Posterior vena cava (tissue), 2 donors: Measurements from ENCODE around the gene TRIM60. TPM values are rescaled to one million over a fixed set of nuclear protein-coding genes. Genes with fewer than 3 reads are reported as not detected.
A peak's percentile ranks its signal among the peaks of the same experiment; 100 is the strongest.
"Not testable (repeated sequence)": the region's sequence is repeated elsewhere in the genome, so short reads cannot be mapped to it uniquely, and the experiment has no call there.

ENCODE experiments used
- DNase-seq: peaks from one replicate; pipeline ENCODE4 v3.0.0-alpha.2; 2020; ENCODE audit warnings: low spot score
- intact Hi-C, 2 donors: fragments of 100-400 bp; cut with DNase I; formaldehyde crosslinking; loops; one replicate each; pipeline versions ENCODE4 v1.14.1 to v1.14.2; 2022 to 2023
- long read RNA-seq, 2 donors: library from polyadenylated mRNA; unstranded; transcript quantifications; one replicate each; pipeline ENCODE4 v2.0.0, GENCODE V29; 2020 to 2021
- total RNA-seq, 2 donors: library from RNA; stranded (reverse); fragmentation: NEBNext Ultra II Directional; extraction: Animal tissue kit (Norgen Biotek cat#: 25700); gene quantifications; one replicate each; pipeline ENCODE4 v1.2.1, GENCODE V29; 2021
- donor health status: DM: yes; HTN: yes; CAD: no.
- donor health status: DM: yes; HTN: yes; CAD: no.

The TRIM60 gene
- total RNA-seq, result not detected
- long read RNA-seq, donor 1, result 0 reads
- long read RNA-seq, donor 2, result 0 reads

DNA sequence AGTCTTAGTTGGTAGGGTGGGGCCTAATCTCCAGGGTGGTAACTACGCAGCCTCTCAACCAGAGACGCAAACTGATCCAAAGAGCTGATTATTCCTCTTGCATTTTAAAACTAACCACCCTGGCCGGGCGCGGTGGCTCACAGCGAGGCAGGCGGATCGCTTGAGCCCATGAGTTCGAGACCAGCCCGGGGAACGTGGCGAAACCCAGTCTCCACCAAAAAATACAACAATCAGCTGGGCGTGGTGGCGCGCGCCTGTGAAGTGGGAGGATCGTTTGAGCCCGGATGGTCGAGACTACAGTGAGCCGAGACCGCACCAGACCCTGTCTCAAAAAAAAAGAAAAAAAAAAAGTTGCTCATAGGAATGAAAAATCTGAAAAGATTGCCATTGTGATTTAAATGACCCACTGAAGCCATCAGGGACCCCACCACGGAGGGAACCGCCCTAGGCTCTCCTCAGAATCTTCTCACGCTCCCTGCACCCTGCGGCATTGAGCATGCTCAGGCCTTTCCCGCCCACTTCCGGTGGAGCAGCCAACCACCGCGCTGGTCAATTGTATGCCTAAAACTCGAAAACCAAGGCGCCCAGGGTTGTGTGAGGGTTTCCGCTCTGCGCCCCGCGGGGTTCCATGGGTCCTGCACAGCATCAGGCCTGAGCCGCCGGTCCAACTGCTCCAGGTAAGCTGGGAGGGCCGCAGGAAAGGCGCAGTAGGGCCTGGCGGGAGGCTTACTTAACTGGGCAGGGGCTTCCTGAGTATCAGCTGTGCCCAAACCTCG is at the start of gene TRIM60:
TSS of gene TRIM60 (plus strand) at position 564 of the 776 bp plus-strand sequence. CDS start 8,074 bp downstream, outside the sequence.
- DNase-seq, result peak; percentile 78
- intact Hi-C loops, result no loop called here

DNA sequence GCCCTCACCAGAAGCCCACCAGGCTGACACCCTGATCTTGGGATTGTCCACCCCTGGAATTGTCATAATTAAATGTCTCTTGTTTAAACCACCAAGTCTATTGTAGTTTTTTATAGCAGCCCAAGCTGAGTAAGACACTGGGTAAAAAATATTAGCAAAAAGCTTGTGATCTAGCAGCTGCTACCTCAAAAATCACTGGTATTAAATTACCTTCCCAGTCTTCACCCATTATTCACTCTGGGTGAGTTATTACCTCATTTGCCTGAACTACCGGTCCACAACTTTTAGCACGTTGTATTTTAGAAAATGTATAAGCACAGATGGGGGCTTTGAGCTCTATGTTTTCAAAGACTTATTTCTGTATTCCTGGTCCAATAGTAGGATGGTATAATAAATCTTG is 42.3 kb upstream of the TRIM60 start:
- DNase-seq, result no peak
- intact Hi-C loops, result loop anchor here in 1 of 2 donors (5.0 kb wide), 1 partner anchor 627 kb away; no protein-coding TSS in a partner anchor

DNA sequence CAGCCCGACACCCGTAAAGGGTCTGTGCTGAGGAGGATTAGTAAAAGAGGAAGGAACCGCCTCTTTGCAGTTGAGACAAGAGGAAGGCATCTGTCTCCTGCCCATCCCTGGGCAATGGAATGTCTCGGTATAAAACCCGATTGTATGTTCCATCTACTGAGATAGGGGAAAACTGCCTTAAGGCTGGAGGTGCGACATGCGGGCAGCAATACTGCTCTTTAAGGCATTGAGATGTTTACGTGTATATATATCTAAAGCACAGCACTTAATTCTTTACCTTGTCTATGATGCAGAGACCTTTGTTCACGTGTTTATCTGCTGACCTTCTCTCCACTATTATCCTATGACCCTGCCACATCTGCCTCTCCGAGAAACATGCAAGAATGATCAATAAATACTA is 41.0 kb upstream of the TRIM60 start:
- intact Hi-C loops, DNase-seq: not testable (repeated sequence)

DNA sequence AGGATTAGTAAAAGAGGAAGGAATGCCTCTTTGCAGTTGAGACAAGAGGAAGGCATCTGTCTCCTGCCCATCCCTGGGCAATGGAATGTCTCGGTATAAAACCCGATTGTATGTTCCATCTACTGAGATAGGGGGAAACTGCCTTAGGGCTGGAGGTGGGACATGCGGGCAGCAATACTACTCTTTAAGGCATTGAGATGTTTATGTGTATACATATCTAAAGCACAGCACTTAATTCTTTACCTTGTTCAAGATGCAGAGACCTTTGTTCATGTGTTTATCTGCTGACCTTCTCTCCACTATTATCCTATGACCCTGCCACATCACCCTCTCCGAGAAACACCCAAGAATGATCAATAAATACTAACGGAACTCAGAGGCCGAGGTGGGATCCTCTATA is 35.7 kb upstream of the TRIM60 start:
- intact Hi-C loops, DNase-seq: not testable (repeated sequence)

DNA sequence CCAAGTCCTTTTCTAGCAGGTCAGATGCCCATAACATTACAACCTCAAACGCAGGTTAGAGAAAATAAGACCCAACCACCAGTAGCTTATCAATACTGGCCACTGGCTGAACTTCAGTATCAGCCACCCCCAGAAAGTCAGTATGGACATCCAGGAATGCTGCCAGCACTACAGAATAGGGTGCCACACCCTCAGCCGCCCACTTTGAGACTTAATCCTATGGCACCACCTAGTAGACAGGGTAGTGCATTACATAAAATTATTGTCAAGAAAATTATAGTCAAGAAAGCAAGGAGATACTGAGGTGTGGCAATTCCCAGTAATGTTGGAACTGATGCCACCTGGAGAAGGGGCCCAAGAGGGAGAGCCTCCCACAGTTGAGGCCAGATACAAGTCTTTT is 34.5 kb upstream of the TRIM60 start:
- no peak for DNase-seq
- intact Hi-C loops, result no loop called here

DNA sequence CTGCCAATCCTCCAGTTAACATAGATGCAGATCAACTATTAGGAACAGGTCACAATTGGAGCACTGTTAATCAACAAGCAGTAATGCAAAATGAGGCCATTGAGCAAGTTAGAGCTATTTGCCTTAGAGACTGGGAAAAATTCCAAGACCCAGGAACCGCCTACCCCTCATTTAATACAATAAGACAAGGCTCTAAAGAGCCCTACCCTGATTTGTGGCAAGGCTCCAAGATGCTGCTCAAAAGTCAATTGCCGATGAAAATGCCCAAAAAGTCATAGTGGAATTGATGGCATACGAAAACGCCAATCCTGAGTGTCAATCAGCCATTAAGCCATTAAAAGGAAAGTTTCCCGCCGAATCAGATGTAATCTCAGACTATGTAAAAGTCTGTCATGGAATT is 33.9 kb upstream of the TRIM60 start:
- DNase-seq, result no peak
- intact Hi-C loops, result no loop called here

DNA sequence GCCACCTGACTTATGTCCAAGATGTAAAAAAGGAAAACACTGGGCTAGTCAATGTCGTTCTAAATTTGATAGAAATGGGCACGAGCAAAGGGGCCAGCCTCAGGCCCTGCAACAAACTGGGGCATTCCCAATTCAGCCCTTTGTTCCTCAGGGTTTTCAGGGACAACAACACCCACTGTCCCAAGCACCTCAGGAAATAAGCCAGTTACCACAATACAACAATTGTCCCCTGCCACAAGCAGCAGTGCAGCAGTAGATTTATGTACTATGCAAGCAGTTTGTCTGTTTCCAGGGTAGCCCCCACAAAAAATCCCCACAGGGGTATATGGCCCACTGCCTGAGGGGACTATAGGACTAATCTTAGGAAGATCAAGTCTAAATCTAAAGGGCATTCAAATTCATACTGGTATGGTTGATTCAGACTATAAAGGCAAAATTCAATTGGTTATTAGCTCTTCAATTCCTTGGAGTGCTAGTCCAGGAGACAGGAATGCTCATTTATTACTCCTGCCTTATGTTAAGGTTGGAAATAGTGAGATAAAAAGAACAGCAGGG is 33.2 kb upstream of the TRIM60 start:
- intact Hi-C loops, result not testable (repeated sequence)

DNA sequence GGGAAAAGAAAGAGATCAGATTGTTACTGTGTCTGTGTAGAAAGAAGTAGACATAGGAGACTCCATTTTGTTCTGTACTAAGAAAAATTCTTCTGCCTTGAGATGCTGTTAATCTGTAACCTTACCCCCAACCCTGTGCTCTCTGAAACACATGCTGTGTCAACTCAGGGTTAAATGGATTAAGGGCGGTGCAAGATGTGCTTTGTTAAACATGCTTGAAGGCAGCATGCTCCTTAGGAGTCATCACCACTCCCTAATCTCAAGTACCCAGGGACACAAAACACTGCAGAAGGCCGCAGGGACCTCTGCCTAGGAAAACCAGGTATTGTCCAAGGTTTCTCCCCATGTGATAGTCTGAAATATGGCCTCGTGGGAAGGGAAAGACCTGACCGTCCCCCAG is 29.8 kb upstream of the TRIM60 start:
- intact Hi-C loops, DNase-seq: not testable (repeated sequence)

More for the DNA sequence above, 33.2 kb upstream of the TRIM60 start:
- DNase-seq, result not testable (repeated sequence)

DNA sequence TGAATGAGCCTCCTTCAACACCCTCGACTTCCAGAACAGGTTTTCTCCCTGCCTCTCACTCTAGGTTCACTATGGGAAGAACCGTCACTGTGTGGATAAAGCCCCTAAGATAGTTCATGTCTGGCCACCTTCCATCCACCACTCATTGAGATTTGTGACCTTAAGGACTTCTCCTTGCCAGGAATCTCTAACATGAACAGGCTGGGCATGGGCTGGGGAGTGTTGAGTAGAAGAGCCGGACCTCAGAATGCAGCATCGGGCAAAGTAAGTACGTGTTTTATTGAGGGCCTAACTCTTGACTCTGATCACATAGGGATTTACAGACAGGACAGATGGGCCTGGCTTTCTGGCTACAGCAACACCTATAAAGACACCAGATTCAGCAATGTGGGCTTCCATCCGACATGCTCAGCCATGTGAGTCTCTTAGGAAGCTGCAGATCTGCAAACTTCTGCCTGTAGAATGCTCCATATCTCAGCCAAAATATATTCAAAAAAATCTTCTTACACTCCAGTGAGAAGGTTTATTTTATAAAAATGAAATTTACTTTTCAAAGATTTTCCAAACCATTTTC is 26.4 kb upstream of the TRIM60 start:
- intact Hi-C loops, result no loop called here
- no peak for DNase-seq

DNA sequence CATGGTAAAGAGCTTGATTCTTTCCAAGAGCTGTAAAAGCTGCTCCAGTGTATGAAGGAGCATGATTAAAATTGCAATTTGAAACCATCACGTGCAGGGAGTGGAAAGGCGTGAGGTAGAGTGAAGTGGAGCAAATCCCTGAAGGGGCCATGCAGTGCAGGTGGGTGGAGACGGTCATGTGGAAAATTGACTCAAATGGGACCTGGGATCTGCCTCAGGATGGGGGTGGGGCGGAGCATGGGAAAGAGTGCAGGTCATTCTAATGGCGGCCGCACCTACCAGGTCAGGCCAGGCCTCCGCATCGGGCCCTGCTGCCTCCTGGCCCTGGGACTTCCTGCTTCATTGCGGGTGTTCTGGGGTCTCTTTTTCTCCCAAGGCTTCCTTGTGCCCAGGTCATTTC is 25.3 kb upstream of the TRIM60 start:
- intact Hi-C loops, result no loop called here

DNA sequence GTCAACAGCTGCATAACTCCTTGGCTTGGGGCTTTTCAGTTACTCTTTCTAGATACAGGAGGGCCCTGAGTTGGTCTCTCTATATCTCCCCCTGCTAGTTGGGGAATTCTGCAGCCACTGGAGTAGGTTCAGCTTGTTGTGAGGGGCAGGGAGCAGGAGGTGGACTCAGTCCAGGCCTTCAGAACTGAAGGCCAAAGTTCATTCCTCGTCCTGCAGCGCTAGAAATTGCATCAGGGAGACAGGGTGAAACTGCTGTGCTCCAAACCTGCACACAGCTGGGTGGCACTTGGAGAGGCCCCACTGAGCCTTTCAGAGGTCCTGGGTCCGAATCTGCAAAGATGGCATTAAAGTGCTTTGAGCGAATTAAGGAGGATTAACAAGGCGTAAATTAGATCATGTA is 24.9 kb upstream of the TRIM60 start:
- intact Hi-C loops, result no loop called here
- no peak for DNase-seq

More for the DNA sequence above, 25.3 kb upstream of the TRIM60 start:
- no peak for DNase-seq

DNA sequence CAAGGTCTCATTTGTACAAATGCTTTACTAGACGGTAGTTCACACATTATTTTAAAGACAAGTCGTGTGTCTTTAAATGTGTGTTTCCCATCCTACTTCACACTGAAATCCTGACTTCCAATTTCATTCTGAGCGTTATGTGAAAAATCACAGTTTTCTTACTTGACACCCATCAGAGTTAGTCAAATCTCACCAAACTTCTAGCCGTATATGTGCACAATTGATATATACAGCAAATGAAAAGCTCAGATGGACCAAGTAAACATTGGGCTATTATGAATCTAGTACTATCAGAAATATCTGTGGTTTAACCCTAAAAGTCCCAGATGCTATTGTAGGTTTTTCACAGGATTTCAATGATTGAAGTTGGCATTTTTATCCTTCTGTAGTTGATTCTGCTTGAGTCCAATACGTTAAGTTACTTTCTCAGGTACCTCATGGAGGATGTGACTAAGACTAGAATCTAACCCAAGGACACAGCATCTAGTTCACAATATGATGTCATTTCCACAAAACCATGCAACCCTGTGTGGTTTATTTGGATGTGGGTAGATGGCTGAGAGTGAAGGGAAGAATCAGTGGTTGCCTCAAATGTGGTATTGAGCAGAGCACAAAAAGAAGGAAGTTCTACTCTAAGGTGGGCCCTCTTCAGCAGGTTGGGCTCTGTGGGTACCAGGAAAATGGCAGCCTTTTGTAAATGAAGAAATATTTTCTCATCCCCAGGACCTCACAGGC is 22.1 kb upstream of the TRIM60 start:
- DNase-seq, result no peak
- intact Hi-C loops, result no loop called here

DNA sequence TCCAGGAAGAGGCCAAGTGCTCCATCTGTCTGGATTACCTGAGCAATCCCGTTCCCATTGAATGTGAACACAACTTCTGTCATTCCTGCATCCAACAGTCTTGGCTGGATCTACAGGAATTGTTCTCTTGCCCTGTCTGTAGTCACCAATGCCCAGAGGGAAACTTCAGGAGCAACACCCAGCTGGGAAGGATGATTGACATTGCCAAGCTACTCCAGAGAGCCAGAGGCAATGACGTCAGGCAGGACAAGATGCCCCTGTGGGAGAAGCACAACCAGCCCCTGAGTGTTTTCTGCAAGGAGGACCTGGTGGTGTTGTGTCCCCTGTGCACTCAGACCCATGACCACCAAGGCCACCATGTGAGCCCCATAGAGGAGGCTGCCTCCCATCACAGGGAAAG is 21.3 kb upstream of the TRIM60 start:
- DNase-seq, result no peak
- intact Hi-C loops, result no loop called here

DNA sequence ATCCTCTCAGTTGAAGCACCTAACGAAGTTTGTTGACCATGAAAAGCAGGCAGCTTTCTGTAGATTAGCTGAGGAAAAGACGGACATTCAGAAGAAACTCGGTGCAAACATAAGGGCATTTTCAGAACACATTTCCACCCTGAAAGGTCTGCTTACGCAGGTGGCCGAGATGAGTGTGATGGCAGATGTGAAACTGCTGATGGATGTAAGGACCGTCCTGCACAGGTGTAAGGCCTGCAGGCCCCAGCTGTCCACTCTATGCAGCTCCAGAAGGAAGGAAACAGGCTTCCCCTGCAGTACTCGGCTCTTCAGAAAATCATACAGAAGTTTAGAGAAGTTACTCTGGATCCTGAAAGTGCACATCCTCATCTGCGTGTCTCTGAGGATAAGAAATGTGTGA is 20.8 kb upstream of the TRIM60 start:
- DNase-seq, result no peak

DNA sequence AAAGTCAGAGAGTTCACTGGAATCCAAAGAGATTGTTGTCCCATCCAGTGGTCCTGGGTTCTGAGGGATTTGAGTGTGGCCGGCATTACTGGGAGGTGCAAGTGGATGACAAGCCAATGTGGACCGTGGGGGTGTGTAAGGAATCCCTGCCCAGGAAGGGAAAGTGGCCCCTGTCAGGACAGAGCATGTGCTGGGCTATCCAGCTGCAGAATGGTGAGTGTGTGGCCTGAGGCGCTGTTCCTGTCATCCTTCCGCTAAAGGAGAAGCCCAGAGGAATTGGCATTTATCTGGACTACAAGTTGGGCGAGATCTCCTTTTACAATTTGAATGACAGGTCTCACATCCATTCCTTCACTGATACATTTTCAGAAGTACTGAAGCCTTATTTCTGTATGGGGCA is 20.4 kb upstream of the TRIM60 start:
- intact Hi-C loops, result no loop called here
- DNase-seq, result no peak

More for the DNA sequence above, 20.8 kb upstream of the TRIM60 start:
- intact Hi-C loops, result no loop called here

DNA sequence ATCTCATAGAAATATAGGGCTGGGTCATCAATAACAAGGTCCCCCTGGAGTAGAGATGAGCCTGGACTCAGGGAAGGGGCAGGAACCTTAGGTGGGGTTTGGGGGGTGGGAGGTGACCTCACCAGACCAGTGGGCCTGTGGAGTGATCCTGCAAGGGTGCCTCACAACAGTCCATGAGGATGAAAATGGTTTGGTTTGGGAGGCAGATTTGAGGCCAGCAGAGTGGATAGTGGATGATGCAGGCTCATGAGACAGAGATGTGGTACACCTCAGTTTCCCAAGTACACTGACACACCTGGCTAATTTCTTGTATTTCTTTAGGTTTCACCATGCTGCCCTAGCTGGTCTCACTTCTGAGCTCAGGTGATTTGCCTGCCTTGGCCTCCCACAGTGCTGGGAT is 18.1 kb upstream of the TRIM60 start:
- DNase-seq, result no peak
- intact Hi-C loops, result no loop called here

DNA sequence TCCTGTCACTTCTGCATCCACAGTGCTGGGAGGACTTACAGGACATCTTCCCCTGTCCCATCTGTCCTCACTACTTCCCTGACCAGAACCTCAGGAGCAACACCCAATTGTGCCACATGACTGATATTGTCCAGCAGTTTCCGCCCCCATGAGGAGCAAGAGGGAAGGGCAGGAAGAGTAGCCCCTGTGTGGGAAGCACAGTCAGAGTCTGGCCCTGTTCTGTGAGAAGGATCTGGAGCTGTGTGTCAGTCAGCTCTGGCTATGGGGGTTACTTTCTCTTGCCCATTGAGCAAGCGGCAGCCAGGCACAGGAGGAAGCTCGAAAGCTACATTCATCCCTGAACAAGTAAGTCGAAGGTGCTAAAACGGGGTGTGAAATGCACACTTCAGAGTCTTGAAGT is 14.8 kb upstream of the TRIM60 start:
- intact Hi-C loops, result no loop called here
- no peak for DNase-seq

DNA sequence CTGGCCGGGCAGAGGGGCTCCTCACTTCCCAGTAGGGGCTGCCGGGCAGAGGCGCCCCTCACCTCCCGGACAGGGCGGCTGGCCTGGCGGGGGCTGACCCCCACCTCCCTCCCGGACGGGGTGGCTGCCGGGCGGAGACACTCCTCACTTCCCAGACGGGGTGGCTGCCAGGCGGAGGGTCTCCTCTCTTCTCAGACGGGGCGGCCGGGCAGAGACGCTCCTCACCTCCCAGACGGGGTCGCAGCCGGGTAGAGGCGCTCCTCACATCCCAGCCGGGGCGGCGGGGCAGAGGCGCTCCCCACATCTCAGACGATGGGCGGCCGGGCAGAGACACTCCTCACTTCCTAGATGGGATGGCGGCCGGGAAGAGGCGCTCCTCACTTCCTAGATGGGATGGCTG is 11.8 kb upstream of the TRIM60 start:
- intact Hi-C loops, DNase-seq: not testable (repeated sequence)

DNA sequence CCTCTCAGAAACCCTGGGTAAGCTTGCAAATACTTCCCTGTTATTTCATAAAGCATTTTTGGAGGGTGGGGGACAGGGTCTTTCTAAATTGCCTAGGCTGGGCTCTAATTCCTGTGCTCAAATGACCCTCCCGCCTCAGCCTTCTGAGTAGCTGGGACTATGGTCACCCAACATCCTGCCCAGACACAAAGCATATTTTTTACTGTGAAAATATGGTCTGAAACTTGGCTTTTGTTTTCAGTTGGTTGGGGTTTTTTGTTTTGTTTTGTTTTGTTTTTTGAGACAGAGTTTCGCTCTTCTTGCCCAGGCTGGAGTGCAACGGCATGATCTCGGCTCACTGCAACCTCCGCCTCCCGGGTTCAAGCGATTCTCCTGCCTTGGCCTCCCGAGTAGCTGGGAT is 6.0 kb upstream of the TRIM60 start:
- intact Hi-C loops, DNase-seq: not testable (repeated sequence)
